Mammary epithelial cell (primary cell): ENCODE data around the gene OR2J1.
"Not testable (repeated sequence)": the region's sequence is repeated elsewhere in the genome, so short reads cannot be mapped to it uniquely, and the experiment has no call there.

Experiments used
- EZH2 ChIP-seq: IDR thresholded peaks from 2 replicates; pipeline ENCODE4 v1.6.1; 2012; ENCODE audit warnings: low read length, inconsistent platforms, borderline replicate concordance
- TF ChIP-seq, protein P1 (sequence below), 2 donors: IDR thresholded peaks in 1 of 2; conservative IDR thresholded peaks in 1 of 2; 2 replicates each; pipeline ENCODE4 v1.5.1; 2011 to 2012; ENCODE audit warnings: inconsistent platforms in 2 of 2, low read length in 2 of 2, mild to moderate bottlenecking in 2 of 2, control low read depth in 1 of 2, low read depth in 1 of 2; ENCODE audit not compliant: insufficient read depth in 1 of 2; ENCODE audit errors: extremely low read depth in 1 of 2

DNA sequence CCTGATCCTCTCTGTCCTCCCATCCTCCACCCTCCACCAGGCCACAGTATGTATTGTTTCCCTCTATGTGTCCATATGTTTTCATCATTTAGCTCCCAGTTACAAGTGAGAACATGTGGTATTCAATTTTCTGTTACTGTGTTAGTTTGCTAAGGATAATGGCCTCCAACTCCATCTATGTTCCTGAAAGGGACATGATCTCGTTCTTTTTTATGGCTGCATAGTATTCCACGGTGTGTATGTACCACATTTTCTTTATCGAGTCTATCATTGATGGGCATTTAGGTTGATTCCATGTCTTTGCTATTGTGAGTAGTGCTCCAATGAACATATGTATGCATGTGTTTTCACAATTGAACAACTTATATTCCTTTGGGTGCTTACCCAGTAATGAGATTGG is 50.2 kb downstream of the OR2J1 start:
- TF ChIP-seq, protein P1, sequence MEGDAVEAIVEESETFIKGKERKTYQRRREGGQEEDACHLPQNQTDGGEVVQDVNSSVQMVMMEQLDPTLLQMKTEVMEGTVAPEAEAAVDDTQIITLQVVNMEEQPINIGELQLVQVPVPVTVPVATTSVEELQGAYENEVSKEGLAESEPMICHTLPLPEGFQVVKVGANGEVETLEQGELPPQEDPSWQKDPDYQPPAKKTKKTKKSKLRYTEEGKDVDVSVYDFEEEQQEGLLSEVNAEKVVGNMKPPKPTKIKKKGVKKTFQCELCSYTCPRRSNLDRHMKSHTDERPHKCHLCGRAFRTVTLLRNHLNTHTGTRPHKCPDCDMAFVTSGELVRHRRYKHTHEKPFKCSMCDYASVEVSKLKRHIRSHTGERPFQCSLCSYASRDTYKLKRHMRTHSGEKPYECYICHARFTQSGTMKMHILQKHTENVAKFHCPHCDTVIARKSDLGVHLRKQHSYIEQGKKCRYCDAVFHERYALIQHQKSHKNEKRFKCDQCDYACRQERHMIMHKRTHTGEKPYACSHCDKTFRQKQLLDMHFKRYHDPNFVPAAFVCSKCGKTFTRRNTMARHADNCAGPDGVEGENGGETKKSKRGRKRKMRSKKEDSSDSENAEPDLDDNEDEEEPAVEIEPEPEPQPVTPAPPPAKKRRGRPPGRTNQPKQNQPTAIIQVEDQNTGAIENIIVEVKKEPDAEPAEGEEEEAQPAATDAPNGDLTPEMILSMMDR (conservative IDR thresholded peaks at IDR 0.05 in 1 of 2, IDR thresholded peaks at IDR 0.05 in 1 of 2; ENCODE audit: extremely low read depth in 1 of 2, insufficient read depth in 1 of 2, low read depth in 1 of 2, low read length in 2 of 2) = not testable (repeated sequence)
- TF ChIP-seq EZH2 = not testable (repeated sequence)
